ENCODE measurements around the gene ZNF77. TPM values are rescaled to one million over a fixed set of nuclear protein-coding genes. Genes with fewer than 3 reads are reported as not detected.
"Not testable (repeated sequence)": the region's sequence is repeated elsewhere in the genome, so short reads cannot be mapped to it uniquely, and the experiment has no call there.

ZNF77 gene
- total RNA-seq = 2.9 to 4.1 TPM (median 3.6 TPM) in 3 replicates
- long read RNA-seq, partial matches to known transcripts = 0 of 3 reads
- long read RNA-seq, other reads (novel, unspliced or antisense) = 2 of 3 reads

DNA sequence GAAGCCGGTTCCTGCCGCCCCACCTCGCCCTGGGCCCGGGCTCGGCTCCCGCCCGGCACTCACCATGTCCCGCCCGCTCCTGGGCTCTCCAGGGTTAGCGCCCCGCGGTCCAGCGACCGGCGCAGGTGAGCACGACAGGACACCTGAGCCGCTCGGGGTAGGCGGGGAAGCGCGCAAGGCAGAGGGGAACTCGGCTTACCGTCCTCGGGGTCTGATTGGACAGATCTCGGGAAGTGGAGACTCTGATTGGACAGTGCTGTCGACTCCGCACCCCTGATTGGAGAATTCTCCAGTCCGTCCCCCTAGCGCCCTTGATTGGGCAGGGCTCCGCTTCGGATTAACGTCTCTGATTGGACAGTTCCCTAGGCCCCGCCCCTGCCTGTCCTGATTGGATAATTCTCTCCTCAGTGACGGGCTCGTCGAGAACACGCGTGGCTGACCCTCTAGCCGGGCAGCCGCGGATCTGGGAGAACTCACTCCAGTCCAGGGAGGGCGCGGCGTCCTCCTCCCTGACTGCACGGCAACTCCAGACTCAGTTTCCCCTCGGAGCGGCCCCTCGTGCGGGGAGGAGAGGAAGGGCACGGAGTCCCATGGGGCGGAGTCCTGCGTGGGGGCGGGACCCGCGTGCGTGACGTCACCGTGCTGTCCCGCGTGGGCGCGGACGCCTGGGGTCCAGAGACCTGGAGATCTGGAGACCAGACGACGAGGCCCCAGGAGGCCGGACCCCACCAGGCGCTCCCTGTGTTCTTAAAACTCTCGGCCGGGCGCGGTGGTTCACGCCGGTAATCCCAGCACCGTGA lies at the start of gene ZNF77:
Gene ZNF77 (minus strand): TSS at position 197 of the 800 bp plus-strand sequence. CDS start 131 bp downstream, at position 66.
- TF ChIP-seq, protein P1, sequence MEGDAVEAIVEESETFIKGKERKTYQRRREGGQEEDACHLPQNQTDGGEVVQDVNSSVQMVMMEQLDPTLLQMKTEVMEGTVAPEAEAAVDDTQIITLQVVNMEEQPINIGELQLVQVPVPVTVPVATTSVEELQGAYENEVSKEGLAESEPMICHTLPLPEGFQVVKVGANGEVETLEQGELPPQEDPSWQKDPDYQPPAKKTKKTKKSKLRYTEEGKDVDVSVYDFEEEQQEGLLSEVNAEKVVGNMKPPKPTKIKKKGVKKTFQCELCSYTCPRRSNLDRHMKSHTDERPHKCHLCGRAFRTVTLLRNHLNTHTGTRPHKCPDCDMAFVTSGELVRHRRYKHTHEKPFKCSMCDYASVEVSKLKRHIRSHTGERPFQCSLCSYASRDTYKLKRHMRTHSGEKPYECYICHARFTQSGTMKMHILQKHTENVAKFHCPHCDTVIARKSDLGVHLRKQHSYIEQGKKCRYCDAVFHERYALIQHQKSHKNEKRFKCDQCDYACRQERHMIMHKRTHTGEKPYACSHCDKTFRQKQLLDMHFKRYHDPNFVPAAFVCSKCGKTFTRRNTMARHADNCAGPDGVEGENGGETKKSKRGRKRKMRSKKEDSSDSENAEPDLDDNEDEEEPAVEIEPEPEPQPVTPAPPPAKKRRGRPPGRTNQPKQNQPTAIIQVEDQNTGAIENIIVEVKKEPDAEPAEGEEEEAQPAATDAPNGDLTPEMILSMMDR (IDR thresholded peaks at IDR 0.05) = no peak
- Mint-ChIP-seq H3K27me3 (ENCODE audit: low read depth) (no peaks in the 10 kb centered on the region), H3K36me3 (ENCODE audit: low read depth) (no peaks in the 10 kb centered on the region), H3K9me3 (ENCODE audit: low read depth) (no peaks in the 10 kb centered on the region), H3K4me1 (ENCODE audit: low read depth) (peaks cover 41% of the 10 kb centered on the region), H3K27ac (ENCODE audit: unreplicated experiment) (peak within 1 kb of the TSS; percentile 98), H3K4me3 (ENCODE audit: unreplicated experiment) (peak within 1 kb of the TSS; percentile 96)
- peak; percentile 99 for DNase-seq (ENCODE audit: low spot score)

GRCh38 chr19:2993579-2993978 lies 48.8 kb upstream of the ZNF77 start:
- H3K36me3 Mint-ChIP-seq (ENCODE audit: low read depth) = peaks cover 2% of the 10 kb centered on the region
- TF ChIP-seq, protein P1 (IDR thresholded peaks at IDR 0.05) = no peak
- no peak overlapping the region for H3K27ac Mint-ChIP-seq (ENCODE audit: unreplicated experiment)
- H3K27me3 Mint-ChIP-seq (ENCODE audit: low read depth) = peaks cover 9% of the 10 kb centered on the region
- no peak overlapping the region for H3K4me3 Mint-ChIP-seq (ENCODE audit: unreplicated experiment)
- DNase-seq (ENCODE audit: low spot score) = no peak
- no peaks in the 10 kb centered on the region for H3K9me3 Mint-ChIP-seq (ENCODE audit: low read depth)
- H3K4me1 Mint-ChIP-seq (ENCODE audit: low read depth) = no peaks in the 10 kb centered on the region

GRCh38 chr19:2992958-2993357 lies 48.2 kb upstream of the ZNF77 start:
- no peak overlapping the region for H3K27ac Mint-ChIP-seq (ENCODE audit: unreplicated experiment)

GRCh38 chr19:2992333-2992732 lies 47.6 kb upstream of the ZNF77 start:
- not testable (repeated sequence) for H3K4me3 Mint-ChIP-seq (ENCODE audit: unreplicated experiment); H3K27me3 Mint-ChIP-seq (ENCODE audit: low read depth); H3K27ac Mint-ChIP-seq (ENCODE audit: unreplicated experiment); DNase-seq (ENCODE audit: low spot score); H3K4me1 Mint-ChIP-seq (ENCODE audit: low read depth); H3K36me3 Mint-ChIP-seq (ENCODE audit: low read depth); H3K9me3 Mint-ChIP-seq (ENCODE audit: low read depth)

More at GRCh38 chr19:2992958-2993357, 48.2 kb upstream of the ZNF77 start:
- Mint-ChIP-seq H3K4me1 (ENCODE audit: low read depth) (no peaks in the 10 kb centered on the region), H3K27me3 (ENCODE audit: low read depth) (peaks cover 9% of the 10 kb centered on the region), H3K4me3 (ENCODE audit: unreplicated experiment) (no peak overlapping the region), H3K9me3 (ENCODE audit: low read depth) (no peaks in the 10 kb centered on the region), H3K36me3 (ENCODE audit: low read depth) (peaks cover 2% of the 10 kb centered on the region)
- TF ChIP-seq, protein P1 (IDR thresholded peaks at IDR 0.05) = no peak
- no peak for DNase-seq (ENCODE audit: low spot score)

DNA sequence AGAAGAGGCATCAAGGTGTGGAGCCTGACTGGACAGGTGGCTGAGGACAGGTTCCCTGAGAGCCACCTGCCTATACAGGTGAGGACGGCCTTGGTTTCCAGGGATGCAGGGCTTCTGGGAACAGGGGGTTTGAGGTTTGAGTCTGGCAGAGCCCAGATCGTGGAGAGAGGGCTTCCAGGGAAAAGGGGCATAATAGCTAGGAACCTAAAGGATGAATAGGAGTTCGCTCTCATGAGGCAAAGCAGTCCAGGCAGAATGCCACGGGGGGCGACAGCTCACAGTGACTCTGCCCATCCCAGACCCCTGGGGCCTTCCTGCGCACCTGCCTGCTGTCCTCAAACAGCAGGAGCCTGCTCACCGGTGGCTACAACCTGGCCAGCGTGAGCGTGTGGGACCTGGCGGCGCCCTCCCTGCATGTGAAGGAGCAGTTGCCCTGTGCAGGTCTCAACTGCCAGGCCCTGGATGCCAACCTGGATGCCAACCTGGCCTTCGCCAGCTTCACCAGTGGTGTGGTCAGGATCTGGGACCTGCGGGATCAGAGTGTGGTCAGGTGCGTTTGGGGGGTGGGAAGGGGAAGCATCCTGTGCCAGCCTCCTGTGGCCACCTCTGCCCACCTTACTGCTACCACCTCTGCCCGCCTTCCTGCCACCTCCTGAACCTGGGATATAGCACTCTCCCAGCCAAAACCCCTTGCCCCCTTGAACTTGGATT lies 44.6 kb upstream of the ZNF77 start:
- Mint-ChIP-seq H3K4me3 (ENCODE audit: unreplicated experiment) (no peak overlapping the region), H3K27me3 (ENCODE audit: low read depth) (peaks cover 7% of the 10 kb centered on the region), H3K27ac (ENCODE audit: unreplicated experiment) (no peak overlapping the region), H3K9me3 (ENCODE audit: low read depth) (no peaks in the 10 kb centered on the region), H3K4me1 (ENCODE audit: low read depth) (peaks cover 6% of the 10 kb centered on the region), H3K36me3 (ENCODE audit: low read depth) (no peaks in the 10 kb centered on the region)
- no peak for DNase-seq (ENCODE audit: low spot score)
- TF ChIP-seq, protein P1 (IDR thresholded peaks at IDR 0.05) = no peak

Measured in chondrocyte (in vitro differentiated cells).